A172 (cell line): ENCODE data around the gene DROSHA. TPM values are rescaled to one million over a fixed set of nuclear protein-coding genes. Genes with fewer than 3 reads are reported as not detected.
"Not testable (repeated sequence)": the region's sequence is repeated elsewhere in the genome, so short reads cannot be mapped to it uniquely, and the experiment has no call there.

Experiments used
- DNase-seq: peaks from one replicate; pipeline ENCODE4 v3.0.0-alpha.2; 2015; ENCODE audit warnings: low spot score
- total RNA-seq: library from RNA; depleted of rRNA; stranded (reverse); fragments of >200 nt; shearing (Covaris generic); gene quantifications from 2 replicates; pipeline ENCODE4 v1.2.3, GENCODE V29; 2014

DROSHA gene
- total RNA-seq, 1 experiment from 2014 or later, result 47.8 TPM

DNA sequence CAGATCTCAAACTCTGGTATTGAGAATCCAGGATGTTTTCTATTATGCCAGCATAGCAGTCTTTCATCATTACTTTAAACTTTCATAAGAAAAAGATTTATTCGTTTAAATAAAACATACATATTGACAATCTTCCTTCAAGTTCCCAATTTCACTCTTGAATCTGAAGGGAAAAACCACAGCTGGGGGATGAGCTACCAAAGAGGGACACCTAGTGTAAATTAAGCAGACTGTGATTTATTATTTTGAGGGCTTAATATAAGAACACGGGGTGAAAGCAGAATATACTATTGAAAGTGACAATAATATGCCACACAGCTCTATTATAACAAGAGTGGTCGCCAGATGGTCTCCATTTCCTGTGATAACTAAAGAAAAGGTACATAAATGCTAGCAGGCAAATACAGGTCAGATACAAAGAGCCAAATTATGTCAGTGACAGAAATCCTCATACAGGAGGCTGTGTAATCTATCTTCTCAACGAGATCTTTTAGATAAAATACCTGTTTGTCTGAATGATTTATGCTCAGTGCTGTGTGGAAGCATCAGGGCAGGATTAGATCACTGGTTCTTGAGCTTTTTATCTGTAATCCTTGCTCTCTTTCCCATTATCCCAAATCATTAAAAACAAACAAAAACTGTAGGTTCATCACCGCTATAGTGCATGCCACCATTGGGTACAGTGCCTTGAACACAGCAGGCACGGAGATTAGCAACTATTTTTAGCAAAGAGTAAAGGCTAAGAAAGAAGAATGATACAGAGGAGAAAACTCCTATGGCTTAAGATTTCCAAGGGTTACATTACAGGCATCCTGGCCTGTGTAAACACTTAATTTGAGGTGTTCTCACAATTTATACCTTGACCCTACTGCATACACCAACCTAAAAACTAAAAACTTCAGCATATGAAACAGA, 116.6 kb downstream of the DROSHA start:
- DNase-seq, result no peak

DNA sequence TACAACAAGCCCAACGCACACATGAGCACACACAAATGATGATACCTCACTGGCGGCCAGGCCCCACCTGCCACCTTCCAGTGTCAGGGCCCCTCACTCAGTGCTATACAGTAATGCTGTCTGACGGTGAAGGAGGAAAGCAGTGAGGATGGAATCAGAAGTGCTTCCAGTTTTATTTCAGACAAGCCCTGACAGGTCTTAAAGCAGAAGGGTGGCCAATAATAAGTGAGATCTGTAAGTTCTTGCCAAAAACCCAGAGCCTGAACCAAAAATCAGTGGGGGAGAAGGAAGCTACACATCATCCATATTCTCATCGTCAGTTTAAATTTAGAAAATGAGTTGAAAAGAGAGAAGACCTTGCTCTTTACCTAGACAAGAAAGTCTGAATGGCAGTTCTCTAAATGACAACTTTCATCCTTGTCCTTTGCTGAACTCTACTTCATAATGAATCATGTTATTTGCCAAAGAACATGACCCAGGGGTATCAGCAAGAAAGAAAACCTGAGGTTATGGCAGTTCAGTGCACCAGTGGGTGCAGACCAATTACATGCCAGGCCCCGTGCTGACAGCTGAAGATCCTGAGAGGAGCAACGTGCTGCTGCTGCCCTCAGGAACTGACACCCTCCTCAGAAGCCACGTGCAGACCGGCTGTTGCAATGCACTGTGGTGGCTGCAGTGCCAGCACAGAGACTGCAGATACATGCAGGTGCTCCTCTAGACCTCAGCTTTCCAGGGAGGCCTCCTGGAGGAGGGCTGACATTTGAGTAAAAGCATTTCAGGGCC, 118.7 kb downstream of the DROSHA start:
- DNase-seq, result no peak

DNA sequence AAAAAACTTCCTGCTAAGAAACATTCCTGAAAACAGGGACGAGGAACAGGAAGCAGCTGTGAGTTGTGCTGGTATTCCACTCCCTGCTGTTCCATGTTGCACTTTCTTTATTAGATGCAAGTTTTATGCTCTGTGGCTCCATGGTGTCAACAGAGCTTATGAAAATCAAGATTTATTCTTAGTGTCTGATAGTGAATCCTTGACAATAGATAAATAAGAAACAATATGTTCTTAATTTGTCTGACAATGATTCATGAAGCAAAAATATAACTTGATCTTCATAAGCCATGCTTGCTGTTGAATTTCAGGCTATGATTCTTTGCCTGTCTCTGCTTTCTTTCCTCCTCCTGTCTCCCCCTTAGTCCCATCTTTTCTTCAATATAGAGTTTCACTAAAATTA, 119.6 kb downstream of the DROSHA start:
- DNase-seq, result no peak

DNA sequence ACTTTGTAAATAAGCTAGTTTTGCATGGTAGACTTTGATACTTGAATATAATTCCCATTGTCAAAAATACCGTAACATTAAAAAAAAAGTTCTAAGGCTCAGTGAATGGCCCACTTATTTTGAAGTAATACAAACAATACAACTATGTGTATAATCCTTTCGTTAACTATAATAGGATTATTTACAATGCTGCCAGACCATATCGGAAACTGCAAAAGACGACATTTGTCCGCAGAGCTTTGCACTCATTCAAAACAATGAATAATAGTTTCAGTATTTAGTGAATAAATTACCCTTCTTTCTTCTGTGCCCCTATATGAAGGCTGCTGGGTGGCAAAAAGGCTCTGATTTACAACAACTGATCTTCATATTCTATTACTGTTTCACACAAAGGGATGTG, 121.8 kb downstream of the DROSHA start:
- DNase-seq, result no peak

DNA sequence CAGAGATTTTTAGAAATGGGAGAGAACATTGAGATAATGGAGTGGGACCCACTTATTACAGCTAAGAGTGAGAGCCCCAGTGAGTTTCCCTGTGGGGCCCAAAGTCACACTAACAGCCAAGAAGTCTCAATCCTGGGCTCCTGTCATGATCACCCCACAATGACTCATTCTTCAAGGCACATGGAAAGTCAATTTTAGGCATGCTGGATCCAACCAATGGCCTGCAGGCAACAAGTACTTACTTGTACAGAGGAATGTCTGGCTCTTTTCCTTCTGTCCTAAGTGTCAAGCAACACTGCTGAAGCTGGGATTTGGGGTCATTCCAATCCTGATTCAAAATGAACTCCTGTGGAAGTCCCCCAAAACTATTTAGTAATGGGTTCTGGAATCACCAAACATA, 123.1 kb downstream of the DROSHA start:
- DNase-seq, result peak; percentile 64

DNA sequence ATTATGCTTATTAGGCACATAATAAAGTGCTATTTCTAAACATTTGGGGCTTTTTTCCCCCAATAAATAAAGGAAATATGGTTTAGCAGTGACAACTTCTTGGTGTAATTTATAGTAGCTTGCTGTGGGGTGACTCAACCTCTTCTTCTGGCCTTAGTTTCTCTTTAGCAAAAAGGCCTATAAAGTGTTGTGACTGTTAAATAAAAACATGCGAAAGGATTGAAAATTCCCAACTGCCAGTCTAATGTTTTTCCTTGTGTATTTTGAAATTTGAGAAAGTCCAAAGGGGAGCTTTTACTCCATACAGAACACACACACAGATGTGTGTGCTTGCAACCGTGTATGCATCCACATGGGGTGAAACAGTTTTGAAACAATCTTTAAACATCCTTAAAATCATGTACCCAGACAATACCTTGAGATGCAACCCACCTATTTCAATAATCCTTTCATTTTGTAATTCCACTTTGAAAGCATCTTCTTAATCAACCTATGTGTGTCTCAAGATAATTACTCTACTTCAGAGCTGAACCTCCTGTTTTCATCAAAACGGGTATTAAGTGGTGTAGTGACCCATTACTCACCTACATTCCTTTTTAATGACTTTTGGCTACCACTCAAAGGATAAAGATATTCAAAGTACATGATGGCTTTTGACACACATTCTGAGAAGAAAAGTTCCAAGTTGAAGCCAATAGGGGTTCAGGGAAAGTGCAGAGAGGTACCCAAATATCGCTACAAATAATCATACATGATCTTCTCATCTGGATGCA, 123.8 kb downstream of the DROSHA start:
- peak; percentile 27 for DNase-seq

DNA sequence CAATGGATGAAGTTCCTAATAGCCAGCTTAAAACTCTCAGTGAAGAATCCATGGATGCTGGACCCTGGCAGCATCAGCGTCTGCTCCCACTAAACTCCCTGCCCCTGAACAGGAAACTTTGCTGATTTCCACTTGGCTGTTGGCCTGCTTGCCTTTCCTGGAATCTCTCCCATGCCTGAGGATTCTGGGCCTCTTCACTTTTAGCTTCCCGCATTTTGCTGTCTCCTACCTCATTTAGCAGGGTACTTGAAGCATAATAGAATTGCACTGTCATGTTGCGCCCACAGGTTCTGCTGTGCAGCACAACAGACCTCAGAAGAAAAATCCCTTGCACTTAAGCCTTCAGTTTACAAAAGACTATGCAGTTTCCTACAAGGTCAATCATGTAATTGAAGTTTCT, 127.6 kb downstream of the DROSHA start:
- no peak for DNase-seq

DNA sequence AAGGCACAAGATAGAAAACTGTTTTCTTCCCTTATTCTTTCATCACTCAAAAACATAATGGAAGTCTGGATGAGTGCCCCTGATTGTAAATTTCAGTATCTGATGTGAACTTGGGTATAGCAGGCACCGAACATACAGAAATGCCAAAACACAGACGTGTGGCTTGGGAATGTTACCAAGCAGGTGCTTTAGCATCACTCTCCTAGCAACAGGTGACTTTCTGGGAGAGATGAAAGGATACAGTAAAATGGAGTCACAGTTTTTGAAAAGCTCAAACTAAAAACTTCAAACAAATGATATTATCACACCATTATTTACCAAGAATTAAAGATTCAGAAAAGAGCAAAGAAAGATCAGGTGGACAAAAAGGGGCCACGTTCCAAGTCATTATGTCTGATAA, 130.2 kb downstream of the DROSHA start:
- no peak for DNase-seq

DNA sequence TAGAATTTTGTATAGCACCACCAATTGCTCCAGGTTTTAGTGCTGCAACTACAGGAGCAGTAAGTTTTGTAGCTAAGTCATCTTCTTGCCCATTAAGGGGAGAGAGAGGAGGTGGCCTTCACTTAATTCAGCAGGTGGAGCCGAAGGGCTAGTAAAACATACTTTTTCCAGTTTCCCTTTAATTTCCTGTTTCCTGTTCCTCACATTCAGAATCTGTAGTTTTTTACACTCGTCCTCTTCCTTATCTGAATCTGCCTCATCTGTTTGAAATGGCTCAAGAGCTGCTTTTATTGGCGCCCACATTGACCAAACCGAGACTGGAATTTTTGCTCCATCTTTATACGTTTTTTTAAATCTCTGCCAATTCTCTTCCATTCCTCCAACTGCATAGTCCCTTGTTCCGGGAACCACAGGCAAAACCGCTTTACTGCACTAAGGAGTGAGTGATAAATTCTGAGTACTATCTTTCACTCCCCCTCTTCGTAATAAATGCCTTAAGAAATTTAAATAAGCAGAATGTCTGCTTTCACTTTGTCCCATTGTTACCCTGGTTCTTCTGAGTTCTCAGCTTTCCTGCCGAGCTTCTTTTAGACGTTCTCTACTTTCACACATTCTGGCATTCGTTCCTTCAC, 133.9 kb downstream of the DROSHA start:
- DNase-seq, result no peak

DNA sequence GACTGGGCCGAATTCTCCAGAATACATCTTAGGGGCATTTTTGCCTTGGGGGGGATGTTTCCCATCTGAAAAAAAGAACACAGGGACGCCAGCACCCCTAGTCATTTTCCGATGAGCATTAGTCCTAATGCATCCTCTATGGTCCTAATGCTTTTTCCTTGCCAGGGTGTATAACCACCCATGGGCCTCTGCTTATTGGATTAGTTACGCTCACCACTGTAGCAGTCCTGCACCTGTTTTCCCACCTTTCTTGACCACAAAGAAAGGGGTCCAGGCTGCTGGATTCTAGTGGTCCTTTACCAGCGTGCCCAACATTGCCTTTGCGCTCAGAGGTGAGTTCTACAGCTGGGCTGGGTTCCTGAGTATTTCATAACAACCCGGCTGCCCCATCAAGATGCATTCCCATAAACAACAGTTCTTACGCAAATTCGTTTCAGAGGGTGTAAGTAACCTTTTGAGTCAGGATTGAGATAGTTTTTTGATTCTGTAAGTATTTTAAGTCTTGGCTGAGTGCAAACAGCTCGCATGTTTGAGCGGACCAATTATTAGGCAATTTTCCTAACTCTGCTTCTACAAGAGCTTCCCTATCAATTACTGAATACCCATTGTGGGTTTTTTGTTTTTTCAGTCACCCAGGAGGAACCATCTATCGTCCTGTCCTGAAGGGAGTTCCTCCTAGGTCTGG, 135.1 kb downstream of the DROSHA start:
- no peak for DNase-seq

DNA sequence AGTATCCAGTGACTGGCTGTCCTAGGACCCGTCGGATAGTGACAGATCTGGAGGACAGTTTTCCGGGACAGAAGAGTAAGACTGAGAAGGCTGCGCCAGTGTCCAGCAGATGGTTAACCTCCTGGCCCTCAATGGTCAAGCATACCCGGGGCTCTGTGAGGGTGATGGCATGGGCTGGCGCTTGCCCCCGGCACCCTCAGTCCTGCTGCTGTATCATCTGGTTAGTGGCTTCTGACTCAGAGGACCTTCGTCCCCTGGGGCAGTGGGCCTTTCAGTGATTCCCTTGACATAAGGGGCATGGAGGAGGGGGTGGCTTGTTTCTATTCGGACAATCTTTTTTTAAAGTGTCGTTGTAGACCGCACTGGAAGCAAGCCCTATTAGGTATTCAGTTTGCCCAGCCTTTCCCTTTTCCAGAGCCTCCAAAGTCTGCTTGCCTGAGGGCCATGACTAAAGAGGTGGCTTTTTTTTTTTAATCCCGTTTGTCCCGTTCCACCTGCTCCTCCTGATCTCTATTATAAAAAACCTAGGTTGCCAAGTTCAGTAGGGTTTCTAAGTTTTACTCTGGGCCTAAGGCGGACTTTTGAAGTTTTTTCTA, 136.3 kb downstream of the DROSHA start:
- not testable (repeated sequence) for DNase-seq

DNA sequence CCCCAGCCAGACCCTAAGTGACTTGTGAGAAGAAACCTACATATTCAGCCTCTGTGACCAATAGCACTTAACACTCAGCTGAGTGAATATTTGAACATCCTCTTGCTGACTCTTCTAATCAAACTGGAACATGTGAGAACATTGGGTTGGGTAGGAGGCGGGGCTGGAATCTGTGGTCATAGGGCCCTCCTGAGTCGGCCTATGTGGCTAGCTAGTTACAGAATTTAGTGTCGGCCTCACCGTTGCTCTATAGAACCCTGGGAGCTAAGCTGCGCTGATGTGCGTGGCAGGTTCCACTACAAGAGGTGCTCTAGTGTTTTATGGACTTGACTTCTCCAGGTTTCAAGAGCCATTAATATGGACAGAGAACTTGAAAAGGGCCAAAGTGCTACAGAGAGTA, 138.8 kb downstream of the DROSHA start:
- no peak for DNase-seq

DNA sequence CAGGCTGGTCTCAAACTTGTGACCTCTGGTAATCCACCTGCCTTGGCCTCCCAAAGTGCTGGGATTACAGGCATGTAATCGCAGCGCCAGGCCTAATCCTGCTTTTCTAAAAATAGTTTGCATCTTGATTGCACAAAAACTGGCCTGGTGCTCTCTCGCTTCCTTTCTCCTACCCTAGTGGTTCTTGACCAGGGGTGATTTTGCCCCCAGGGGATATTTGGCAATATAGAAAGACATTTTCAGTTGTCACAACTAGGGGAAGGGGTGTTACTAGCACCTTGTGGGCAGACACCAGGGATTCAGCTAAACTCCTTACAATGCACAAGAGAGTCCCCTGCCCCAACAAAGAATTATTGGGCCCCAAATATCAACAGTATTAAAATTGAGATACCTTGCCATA, 139.8 kb downstream of the DROSHA start:
- no peak for DNase-seq

DNA sequence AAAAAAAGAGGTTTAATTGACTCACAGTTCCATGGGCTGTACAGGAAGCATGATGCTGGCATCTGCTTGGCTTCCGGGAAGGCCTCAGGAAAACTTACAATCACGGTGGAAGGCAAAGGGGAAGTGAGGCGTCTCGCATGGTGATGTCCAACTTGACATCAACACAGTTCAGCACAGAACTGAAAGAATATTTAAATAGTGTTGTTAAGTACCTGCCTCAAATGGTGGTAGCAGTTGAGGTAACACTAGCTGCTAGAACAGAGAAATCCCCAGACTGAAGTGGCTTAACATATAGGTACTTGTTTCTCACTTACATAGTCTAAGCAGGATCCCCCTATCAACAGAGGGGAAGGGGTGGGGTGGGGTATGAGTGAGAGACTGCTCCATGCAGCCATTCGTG, 141.6 kb downstream of the DROSHA start:
- DNase-seq, result no peak

DNA sequence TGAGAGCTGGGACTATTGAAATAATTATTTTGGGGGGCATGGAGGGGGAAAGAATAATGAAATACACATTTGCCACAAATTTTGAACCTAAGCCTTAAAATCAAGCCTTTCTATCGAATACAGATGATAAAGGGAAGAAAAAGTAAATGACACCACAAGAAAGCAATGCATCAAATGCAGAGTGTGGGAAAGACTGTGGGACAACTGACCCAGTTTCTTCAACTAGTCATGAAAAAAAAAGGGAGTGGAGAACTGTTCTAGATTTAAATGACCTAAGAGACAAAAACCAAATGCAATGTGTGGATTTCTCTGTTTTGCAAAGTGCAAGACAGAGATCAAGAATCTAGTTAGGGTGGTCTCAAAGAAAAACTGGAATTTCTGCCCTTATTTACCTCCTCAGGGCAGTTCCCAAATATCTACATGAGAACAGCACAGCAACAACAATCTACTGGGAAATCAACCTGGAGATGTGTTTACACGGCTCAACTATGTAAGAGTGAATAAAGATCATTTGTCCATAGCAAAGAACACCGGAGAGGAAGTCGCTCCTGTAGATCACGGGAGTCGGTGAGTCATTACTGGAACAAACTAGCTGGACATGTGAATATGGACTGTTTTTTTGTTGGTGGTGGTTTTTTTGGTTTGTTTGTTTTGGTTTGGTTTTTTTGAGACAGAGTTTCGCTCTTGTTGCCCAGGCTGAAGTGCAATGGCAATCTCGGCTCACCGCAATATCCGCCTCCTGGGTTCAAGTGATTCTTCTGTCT, 145.9 kb downstream of the DROSHA start:
- DNase-seq, result peak; percentile 78

DNA sequence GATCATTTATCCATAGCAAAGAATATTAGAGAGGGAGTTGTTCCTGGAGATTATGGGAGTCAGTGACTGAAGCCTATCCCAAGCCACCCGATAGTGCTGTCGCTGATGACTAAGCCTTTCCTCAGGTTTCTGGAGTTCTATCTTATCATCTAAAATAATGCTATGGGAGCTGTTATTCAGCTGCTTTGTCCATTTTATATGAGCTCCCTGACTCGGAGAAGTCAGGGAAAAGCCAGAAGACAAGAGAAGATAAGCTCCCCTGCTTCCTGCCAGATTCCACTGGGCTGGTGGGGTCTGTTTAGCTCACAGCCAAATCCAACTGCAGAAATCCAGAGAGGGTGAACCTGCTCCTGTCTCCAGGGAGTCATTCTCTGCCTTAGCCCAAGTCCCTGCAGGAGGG, 148.2 kb downstream of the DROSHA start:
- peak; percentile 49 for DNase-seq

DNA sequence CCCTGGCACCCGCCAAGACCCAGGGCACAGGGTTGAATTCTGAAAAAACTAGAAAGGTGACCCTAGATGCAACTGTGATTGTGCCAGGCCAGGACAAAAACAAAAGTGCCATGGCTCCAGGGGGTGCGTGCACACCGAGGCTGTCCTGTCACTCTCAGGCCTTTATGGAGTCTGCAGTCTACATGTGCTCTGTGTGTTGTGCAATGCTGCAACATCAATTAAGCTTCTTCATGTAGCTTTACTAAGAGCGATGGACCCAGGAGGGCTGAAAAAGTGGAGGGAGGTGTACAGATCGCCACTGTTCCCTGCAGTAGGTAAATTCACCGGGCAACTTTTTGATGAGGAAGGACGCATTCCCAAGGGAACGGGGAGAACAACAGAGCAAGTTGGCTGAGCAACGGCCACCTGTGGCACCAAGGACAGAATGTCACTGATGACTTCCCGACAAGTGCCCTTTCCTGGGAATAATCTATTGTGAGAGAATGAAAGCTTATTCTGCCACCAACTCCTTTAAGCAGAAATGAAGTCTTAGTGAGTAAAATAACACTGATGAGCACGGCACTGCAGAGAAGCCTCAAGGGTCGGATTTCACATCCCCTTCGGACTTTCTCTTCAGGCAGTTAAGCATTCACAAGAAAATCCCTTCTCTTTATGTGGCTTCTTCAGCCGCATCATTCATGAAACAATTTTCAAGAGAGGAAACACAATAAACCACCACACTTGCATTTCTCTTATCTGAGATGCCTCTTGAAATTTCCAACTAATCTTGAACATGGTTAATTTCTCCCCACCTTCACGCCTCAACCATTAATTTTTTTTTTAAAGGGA, 149.6 kb downstream of the DROSHA start:
- DNase-seq, result no peak

DNA sequence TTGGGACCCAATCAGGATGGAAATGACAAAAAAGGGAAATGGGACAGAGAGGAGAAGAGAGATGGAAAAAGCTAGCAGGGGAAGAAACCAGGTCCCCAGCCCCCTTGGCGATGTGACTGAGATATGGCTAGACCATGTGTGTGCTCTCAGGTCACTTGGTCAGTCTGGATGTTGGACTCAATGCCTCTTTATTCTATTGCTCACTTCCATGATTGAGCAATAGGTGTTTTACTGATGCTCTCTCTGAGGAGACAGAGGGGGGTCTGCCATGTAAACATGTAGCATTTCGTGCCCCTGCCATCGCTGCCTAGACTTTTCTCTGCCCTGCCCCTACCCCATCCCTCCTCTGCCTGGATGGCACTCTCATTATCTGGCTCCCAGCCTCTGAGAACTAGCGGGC, 150.6 kb downstream of the DROSHA start:
- no peak for DNase-seq

DNA sequence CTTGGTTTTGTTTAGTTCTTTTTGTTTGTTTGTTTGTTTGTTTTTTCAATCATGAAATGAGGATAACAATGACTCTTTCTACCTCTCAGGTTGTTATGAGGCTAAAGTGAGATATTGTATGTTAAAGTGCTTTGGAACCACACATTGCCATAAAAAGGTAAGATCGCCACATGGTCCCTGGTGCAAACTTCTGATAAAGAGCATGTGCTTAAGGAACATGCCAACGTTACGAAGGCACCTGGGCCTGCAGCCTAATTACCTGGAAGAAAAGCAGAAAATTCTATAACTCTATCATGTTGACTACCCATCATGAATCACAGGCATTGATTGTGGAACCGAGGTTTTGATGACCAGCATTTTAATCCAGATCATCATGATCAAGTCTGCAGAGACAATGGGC, 151.8 kb downstream of the DROSHA start:
- no peak for DNase-seq
